Liver (tissue), 9 donors: ENCODE data around the gene LRFN5. TPM values are rescaled to one million over a fixed set of nuclear protein-coding genes. Genes with fewer than 3 reads are reported as not detected.
A peak's percentile ranks its signal among the peaks of the same experiment; 100 is the strongest.

Experiments used
- DNase-seq: peaks from one replicate; pipeline ENCODE4 v3.0.0-alpha.2; 2017; ENCODE audit warnings: low spot score
- H3K27ac ChIP-seq, 2 donors: one replicate each; pipeline ENCODE4 v1.7.0; 2013; ENCODE audit warnings: inconsistent platforms in 2 of 2, low read length in 2 of 2, control low read depth in 1 of 2, low read depth in 1 of 2, mild to moderate bottlenecking in 1 of 2
- H3K27me3 ChIP-seq, 4 donors: one replicate each; pipeline versions ENCODE4 v1.6.1 to v1.7.0; 2013; ENCODE audit warnings: low read length in 3 of 4, inconsistent platforms in 1 of 4, mild to moderate bottlenecking in 1 of 4, moderate library complexity in 1 of 4; ENCODE audit not compliant: control insufficient read depth in 4 of 4, insufficient read depth in 4 of 4
- H3K36me3 ChIP-seq, 4 donors: one replicate each; pipeline versions ENCODE4 v1.6.1 to v1.7.0; 2013; ENCODE audit warnings: low read length in 3 of 4, mild to moderate bottlenecking in 3 of 4, low read depth in 1 of 4, moderate library complexity in 1 of 4; ENCODE audit not compliant: control insufficient read depth in 4 of 4, insufficient read depth in 3 of 4
- H3K4me1 ChIP-seq, 4 donors: one replicate each; pipeline versions ENCODE4 v1.6.1 to v1.7.0; 2013; ENCODE audit warnings: low read length in 3 of 4, mild to moderate bottlenecking in 3 of 4, moderate library complexity in 1 of 4; ENCODE audit not compliant: control insufficient read depth in 4 of 4, insufficient read depth in 4 of 4
- H3K4me3 ChIP-seq, 3 donors: one replicate each; pipeline versions ENCODE4 v1.6.1 to v1.7.0; 2013; ENCODE audit warnings: low read length in 3 of 3, control low read depth in 1 of 3, low read depth in 1 of 3, mild to moderate bottlenecking in 1 of 3
- H3K9ac ChIP-seq, 2 donors: one replicate each; pipeline ENCODE4 v1.7.0; 2013; ENCODE audit warnings: low read length in 2 of 2, mild to moderate bottlenecking in 2 of 2, moderate library complexity in 2 of 2, control low read depth in 1 of 2, low read depth in 1 of 2
- H3K9me3 ChIP-seq, 4 donors: one replicate each; pipeline versions ENCODE4 v1.6.1 to v1.7.0; 2013; ENCODE audit warnings: low read length in 3 of 4; ENCODE audit not compliant: control insufficient read depth in 4 of 4
- FOXA1 ChIP-seq: IDR thresholded peaks from 2 replicates; pipeline ENCODE4 v1.6.1; 2016; ENCODE audit warnings: antibody characterized with exemption
- FOXA2 ChIP-seq: IDR thresholded peaks from 2 replicates; pipeline ENCODE4 v1.6.1; 2016; ENCODE audit warnings: antibody characterized with exemption
- GABPA ChIP-seq, 2 donors: IDR thresholded peaks in 1 of 2; conservative IDR thresholded peaks in 1 of 2; 2 replicates each; pipeline ENCODE4 v1.6.1; 2016; ENCODE audit warnings: antibody characterized with exemption in 2 of 2, mild to moderate bottlenecking in 1 of 2, moderate library complexity in 1 of 2
- HNF4A ChIP-seq, 2 donors: conservative IDR thresholded peaks; 2 replicates each; pipeline ENCODE4 v1.6.1; 2016; ENCODE audit warnings: antibody characterized with exemption in 2 of 2, mild to moderate bottlenecking in 2 of 2
- HNF4G ChIP-seq: IDR thresholded peaks from 2 replicates; pipeline ENCODE4 v1.6.1; 2016; ENCODE audit warnings: antibody characterized with exemption
- JUND ChIP-seq, 2 donors: IDR thresholded peaks; 2 replicates each; pipeline ENCODE4 v1.6.1; 2016; ENCODE audit warnings: antibody characterized with exemption in 2 of 2
- NR2F2 ChIP-seq: IDR thresholded peaks from 2 replicates; pipeline ENCODE4 v1.6.1; 2016; ENCODE audit warnings: antibody characterized with exemption
- RAD21 ChIP-seq, 2 donors: IDR thresholded peaks; 2 replicates each; pipeline ENCODE4 v1.6.1; 2016; ENCODE audit warnings: antibody characterized with exemption in 2 of 2, mild to moderate bottlenecking in 2 of 2
- RXRA ChIP-seq, 2 donors: IDR thresholded peaks; 2 replicates each; pipeline ENCODE4 v1.6.1; 2017 to 2018; ENCODE audit warnings: antibody characterized with exemption in 2 of 2, mild to moderate bottlenecking in 1 of 2
- SP1 ChIP-seq: IDR thresholded peaks from 2 replicates; pipeline ENCODE4 v1.6.1; 2018; ENCODE audit warnings: antibody characterized with exemption, mild to moderate bottlenecking
- TAF1 ChIP-seq: conservative IDR thresholded peaks from 2 replicates; pipeline ENCODE4 v1.6.1; 2016; ENCODE audit warnings: antibody characterized with exemption, mild to moderate bottlenecking
- YY1 ChIP-seq: IDR thresholded peaks from 2 replicates; pipeline ENCODE4 v1.6.1; 2016; ENCODE audit warnings: antibody characterized with exemption, mild to moderate bottlenecking
- WGBS: extraction: QIAGEN DNeasy Blood & Tissue Kit; methylation state at CpG from one replicate; pipeline ENCODE4 v1.1.7; 2013; 5-methylcytosine and 5-hydroxymethylcytosine counted together
- polyA plus RNA-seq, 2 donors: library from polyadenylated mRNA; stranded (reverse) in 1 of 2; unstranded in 1 of 2; fragments of 200-250 nt in 1 of 2; fragments of >200 nt in 1 of 2; fragmentation: Nextera tagmentation in 1 of 2; extraction: Ambion mirVana in 1 of 2; gene quantifications; one replicate each; pipeline versions ENCODE4 v1.2.1 to v1.2.3, GENCODE V29; 2013 to 2015
- total RNA-seq, 2 donors: library from RNA; depleted of rRNA; stranded (reverse); fragments of >200 nt; gene quantifications; one replicate each; pipeline ENCODE4 v1.2.3, GENCODE V29; 2014
- TF ChIP-seq, protein P1 (sequence below): IDR thresholded peaks from 2 replicates; pipeline ENCODE4 v1.6.1; 2016; ENCODE audit warnings: antibody characterized with exemption
- TF ChIP-seq, protein P2 (sequence below): IDR thresholded peaks from 2 replicates; pipeline ENCODE4 v1.6.1; 2016; ENCODE audit warnings: antibody characterized with exemption
- TF ChIP-seq, protein P3 (sequence below): IDR thresholded peaks from 2 replicates; pipeline ENCODE4 v1.6.1; 2016; ENCODE audit warnings: antibody characterized with exemption, mild to moderate bottlenecking
- TF ChIP-seq, protein P4 (sequence below): fragments of 150-350 bp; IDR thresholded peaks from 2 replicates; pipeline ENCODE4 v1.5.1; 2017; ENCODE audit warnings: improper control_type of control experiment, low read depth, low read length; ENCODE audit not compliant: missing input control
- TF ChIP-seq, protein P5 (sequence below): IDR thresholded peaks from 2 replicates; pipeline ENCODE4 v1.6.1; 2016; ENCODE audit warnings: antibody characterized with exemption
- donor health status: healthy.
- donor health status: healthy.
- donor health status: healthy.
- donor health status: healthy.
- donor health status: healthy.

LRFN5 gene
- total and polyA plus RNA-seq, 4 donors = 0.07 to 0.23 (median 0.08) TPM; not detected in 1

DNA sequence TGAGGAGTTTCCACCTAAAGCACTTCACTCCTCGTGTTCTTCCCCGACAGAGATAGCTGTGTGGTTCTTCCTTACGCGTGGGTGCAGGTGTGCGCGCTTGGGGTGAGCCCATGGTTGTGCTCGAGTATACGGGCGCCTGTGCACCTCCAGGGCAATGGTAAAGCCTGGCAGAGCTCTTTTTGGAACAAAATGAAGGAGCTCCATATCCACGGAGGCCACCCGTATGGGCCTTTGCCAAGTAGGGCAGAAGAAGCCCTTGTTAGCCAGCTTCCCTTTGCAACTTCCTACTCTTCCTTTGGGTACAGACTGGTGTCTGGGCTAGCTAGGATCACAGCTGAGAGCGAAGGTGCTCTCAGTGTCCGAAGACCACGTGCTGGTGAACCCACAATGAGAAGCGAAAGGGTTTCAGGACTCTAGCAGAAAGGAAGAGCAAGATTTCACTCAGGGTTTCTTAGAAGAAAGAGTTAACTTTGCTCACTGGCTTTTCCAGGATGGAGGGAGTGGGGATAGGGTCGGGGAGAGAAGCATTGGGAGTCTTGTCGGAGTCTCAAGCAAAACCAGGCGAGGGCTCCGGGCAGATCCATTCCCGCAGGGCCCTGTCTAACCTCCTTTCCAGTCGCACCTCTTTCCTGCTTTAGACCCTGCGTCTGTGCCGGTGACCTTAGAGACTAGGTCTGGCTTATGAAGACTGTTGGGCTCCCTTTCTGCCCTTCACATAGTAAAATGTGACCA lies 960 bp upstream of the LRFN5 start:
- Histone ChIP-seq H3K9me3 (no peaks in the 10 kb centered on the region), H3K4me3 (peak overlapping the region in 2 of 3 donors; percentile 22 to 60), H3K27ac (no peak overlapping the region), H3K27me3 (peaks cover 7 to 38% (median 18%) of the 10 kb centered on the region in 4 donors), H3K4me1 (peaks cover 11 to 41% (median 34%) of the 10 kb centered on the region in 4 donors), H3K9ac (no peak overlapping the region), H3K36me3 (no peaks in the 10 kb centered on the region)
- TF ChIP-seq HNF4G (no peak), HNF4A (conservative IDR thresholded peaks at IDR 0.05) (no peak), FOXA2 (no peak), RAD21 (IDR thresholded peaks at IDR 0.05) (no peak), TAF1 (no peak), SP1 (no peak), FOXA1 (no peak), NR2F2 (no peak), RXRA (IDR thresholded peaks at IDR 0.05) (no peak), YY1 (no peak), GABPA (IDR thresholded peaks at IDR 0.05 in 1 of 2, conservative IDR thresholded peaks at IDR 0.05 in 1 of 2) (no peak), JUND (IDR thresholded peaks at IDR 0.05) (no peak)
- TF ChIP-seq, protein P1, sequence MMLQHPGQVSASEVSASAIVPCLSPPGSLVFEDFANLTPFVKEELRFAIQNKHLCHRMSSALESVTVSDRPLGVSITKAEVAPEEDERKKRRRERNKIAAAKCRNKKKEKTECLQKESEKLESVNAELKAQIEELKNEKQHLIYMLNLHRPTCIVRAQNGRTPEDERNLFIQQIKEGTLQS = no peak
- TF ChIP-seq, protein P2, sequence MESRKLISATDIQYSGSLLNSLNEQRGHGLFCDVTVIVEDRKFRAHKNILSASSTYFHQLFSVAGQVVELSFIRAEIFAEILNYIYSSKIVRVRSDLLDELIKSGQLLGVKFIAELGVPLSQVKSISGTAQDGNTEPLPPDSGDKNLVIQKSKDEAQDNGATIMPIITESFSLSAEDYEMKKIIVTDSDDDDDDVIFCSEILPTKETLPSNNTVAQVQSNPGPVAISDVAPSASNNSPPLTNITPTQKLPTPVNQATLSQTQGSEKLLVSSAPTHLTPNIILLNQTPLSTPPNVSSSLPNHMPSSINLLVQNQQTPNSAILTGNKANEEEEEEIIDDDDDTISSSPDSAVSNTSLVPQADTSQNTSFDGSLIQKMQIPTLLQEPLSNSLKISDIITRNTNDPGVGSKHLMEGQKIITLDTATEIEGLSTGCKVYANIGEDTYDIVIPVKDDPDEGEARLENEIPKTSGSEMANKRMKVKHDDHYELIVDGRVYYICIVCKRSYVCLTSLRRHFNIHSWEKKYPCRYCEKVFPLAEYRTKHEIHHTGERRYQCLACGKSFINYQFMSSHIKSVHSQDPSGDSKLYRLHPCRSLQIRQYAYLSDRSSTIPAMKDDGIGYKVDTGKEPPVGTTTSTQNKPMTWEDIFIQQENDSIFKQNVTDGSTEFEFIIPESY = no peak
- TF ChIP-seq, protein P3, sequence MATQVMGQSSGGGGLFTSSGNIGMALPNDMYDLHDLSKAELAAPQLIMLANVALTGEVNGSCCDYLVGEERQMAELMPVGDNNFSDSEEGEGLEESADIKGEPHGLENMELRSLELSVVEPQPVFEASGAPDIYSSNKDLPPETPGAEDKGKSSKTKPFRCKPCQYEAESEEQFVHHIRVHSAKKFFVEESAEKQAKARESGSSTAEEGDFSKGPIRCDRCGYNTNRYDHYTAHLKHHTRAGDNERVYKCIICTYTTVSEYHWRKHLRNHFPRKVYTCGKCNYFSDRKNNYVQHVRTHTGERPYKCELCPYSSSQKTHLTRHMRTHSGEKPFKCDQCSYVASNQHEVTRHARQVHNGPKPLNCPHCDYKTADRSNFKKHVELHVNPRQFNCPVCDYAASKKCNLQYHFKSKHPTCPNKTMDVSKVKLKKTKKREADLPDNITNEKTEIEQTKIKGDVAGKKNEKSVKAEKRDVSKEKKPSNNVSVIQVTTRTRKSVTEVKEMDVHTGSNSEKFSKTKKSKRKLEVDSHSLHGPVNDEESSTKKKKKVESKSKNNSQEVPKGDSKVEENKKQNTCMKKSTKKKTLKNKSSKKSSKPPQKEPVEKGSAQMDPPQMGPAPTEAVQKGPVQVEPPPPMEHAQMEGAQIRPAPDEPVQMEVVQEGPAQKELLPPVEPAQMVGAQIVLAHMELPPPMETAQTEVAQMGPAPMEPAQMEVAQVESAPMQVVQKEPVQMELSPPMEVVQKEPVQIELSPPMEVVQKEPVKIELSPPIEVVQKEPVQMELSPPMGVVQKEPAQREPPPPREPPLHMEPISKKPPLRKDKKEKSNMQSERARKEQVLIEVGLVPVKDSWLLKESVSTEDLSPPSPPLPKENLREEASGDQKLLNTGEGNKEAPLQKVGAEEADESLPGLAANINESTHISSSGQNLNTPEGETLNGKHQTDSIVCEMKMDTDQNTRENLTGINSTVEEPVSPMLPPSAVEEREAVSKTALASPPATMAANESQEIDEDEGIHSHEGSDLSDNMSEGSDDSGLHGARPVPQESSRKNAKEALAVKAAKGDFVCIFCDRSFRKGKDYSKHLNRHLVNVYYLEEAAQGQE = no peak
- DNase-seq = no peak
- 7% methylated on average over 23 of the region's 23 CpGs for WGBS

DNA sequence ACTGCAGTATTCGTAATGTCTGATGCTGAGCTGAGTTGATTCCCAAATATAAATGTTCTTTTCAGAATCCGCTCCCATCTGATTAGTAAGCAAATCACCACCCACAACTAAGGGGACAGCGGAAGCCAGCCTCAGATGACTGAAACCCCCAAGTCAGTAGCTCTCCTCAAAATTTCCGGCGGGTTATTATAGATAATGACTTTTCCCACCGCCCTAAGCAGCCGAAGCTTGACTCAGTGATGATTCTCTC lies 469 bp upstream of the LRFN5 start:
- Histone ChIP-seq H3K9ac (no peak overlapping the region), H3K27ac (no peak overlapping the region), H3K27me3 (peaks cover 7 to 41% (median 18%) of the 10 kb centered on the region in 4 donors), H3K9me3 (no peaks in the 10 kb centered on the region), H3K4me1 (peaks cover 11 to 41% (median 34%) of the 10 kb centered on the region in 4 donors), H3K4me3 (peak overlapping the region in 2 of 3 donors; percentile 42 to 60), H3K36me3 (no peaks in the 10 kb centered on the region)
- DNase-seq = no peak
- 4% methylated on average over 7 of the region's 7 CpGs for WGBS
- TF ChIP-seq RAD21 (IDR thresholded peaks at IDR 0.05) = no peak
- TF ChIP-seq HNF4G = no peak
- TF ChIP-seq FOXA2 = no peak
- TF ChIP-seq RXRA (IDR thresholded peaks at IDR 0.05) = no peak
- TF ChIP-seq, protein P1 = no peak
- TF ChIP-seq TAF1 = no peak
- TF ChIP-seq YY1 = no peak
- TF ChIP-seq, protein P4, sequence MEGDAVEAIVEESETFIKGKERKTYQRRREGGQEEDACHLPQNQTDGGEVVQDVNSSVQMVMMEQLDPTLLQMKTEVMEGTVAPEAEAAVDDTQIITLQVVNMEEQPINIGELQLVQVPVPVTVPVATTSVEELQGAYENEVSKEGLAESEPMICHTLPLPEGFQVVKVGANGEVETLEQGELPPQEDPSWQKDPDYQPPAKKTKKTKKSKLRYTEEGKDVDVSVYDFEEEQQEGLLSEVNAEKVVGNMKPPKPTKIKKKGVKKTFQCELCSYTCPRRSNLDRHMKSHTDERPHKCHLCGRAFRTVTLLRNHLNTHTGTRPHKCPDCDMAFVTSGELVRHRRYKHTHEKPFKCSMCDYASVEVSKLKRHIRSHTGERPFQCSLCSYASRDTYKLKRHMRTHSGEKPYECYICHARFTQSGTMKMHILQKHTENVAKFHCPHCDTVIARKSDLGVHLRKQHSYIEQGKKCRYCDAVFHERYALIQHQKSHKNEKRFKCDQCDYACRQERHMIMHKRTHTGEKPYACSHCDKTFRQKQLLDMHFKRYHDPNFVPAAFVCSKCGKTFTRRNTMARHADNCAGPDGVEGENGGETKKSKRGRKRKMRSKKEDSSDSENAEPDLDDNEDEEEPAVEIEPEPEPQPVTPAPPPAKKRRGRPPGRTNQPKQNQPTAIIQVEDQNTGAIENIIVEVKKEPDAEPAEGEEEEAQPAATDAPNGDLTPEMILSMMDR = no peak
- TF ChIP-seq HNF4A (conservative IDR thresholded peaks at IDR 0.05) = no peak
- no peak for TF ChIP-seq GABPA (IDR thresholded peaks at IDR 0.05 in 1 of 2, conservative IDR thresholded peaks at IDR 0.05 in 1 of 2)
- TF ChIP-seq JUND (IDR thresholded peaks at IDR 0.05) = no peak
- TF ChIP-seq, protein P3 = no peak
- TF ChIP-seq NR2F2 = no peak
- TF ChIP-seq, protein P5, sequence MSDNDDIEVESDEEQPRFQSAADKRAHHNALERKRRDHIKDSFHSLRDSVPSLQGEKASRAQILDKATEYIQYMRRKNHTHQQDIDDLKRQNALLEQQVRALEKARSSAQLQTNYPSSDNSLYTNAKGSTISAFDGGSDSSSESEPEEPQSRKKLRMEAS = no peak
